ENCODE measurements around the gene KLF18. TPM values are rescaled to one million over a fixed set of nuclear protein-coding genes. Genes with fewer than 3 reads are reported as not detected.

KLF18 gene
- total RNA-seq, 2 donors from 2014 or later = not detected

GRCh38 chr1:44113095-44113609 lies 28.3 kb downstream of the KLF18 start:
- DNase-seq (no peak), ATAC-seq (no peak)
- Mint-ChIP-seq H3K27ac (no peak overlapping the region), H3K4me1 (no peaks in the 10 kb centered on the region), H3K4me3 (no peak overlapping the region), H3K36me3 (ENCODE audit: low read depth) (peaks cover 4% of the 10 kb centered on the region), H3K27me3 (peaks cover 37% of the 10 kb centered on the region)
- H3K9me3 ChIP-seq (ENCODE audit: control insufficient read depth, low read length, poor library complexity, severe bottlenecking) = no peaks in the 10 kb centered on the region

DNA sequence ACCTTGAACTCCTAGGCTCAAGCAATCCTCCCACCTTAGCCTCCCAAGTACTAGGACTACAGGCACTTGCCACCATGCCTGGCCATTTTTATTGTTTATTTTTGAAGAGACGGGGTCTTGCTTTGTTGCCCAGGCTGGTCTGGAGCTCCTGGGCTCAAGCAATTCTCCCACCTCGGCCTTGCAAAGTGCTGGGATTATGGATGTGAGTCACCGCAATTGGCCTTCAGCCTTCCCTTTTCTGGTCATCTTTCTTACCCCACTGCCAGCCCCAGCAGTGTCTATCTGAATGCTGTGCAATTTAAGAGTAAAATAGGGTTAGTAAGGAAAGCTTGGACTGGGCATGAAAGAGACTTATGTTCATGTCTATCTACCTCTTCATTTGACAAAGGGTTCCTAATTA lies 28.9 kb downstream of the KLF18 start:
- no peaks in the 10 kb centered on the region for H3K4me1 Mint-ChIP-seq
- no peaks in the 10 kb centered on the region for H3K36me3 Mint-ChIP-seq (ENCODE audit: low read depth)
- H3K9me3 ChIP-seq (ENCODE audit: control insufficient read depth, low read length, poor library complexity, severe bottlenecking) = no peaks in the 10 kb centered on the region
- no peak overlapping the region for H3K27ac Mint-ChIP-seq
- peaks cover 35% of the 10 kb centered on the region for H3K27me3 Mint-ChIP-seq
- no peak overlapping the region for H3K4me3 Mint-ChIP-seq
- DNase-seq (no peak), ATAC-seq (no peak)

DNA sequence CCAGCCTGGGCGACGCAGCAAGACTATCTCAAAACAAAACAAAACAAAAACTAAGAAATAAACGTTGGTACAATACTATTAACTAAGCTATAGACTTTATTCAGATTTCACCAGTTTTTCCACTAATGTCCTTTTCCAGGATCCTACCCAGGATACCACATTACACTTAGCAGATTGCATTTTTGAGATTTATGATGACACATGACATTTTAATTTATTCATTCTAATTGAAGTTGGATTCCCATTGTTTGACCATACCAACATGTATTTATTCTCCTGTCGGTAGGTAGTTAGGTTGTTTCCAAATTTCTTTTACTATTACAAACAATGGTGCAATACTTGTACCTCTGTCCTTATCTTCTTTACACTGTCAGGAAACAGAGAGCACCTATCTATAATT lies 29.6 kb downstream of the KLF18 start:
- H3K27ac Mint-ChIP-seq = no peak overlapping the region
- H3K36me3 Mint-ChIP-seq (ENCODE audit: low read depth) = no peaks in the 10 kb centered on the region
- H3K4me1 Mint-ChIP-seq = no peaks in the 10 kb centered on the region
- H3K4me3 Mint-ChIP-seq = no peak overlapping the region
- peaks cover 40% of the 10 kb centered on the region for H3K27me3 Mint-ChIP-seq
- DNase-seq (no peak), ATAC-seq (no peak)
- no peaks in the 10 kb centered on the region for H3K9me3 ChIP-seq (ENCODE audit: control insufficient read depth, low read length, poor library complexity, severe bottlenecking)

DNA sequence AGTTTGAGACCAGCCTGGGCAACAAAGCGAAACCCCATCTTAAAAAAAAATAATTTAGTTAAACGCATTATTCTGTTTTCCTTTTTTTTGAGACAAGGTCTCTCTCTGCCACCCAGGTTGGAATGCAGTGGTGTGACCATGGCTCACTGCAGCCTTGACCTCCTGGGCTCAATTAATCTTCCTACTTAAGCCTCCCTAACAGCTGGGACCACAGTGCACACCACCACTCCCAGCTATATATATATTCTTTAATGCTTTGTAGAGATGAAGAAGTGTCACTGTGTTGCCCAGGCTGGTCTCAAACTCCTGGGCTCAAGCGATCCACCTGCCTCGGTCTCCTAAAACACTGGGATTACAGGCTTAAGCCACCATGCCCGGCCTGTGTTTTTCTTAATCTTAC lies 30.5 kb downstream of the KLF18 start:
- H3K4me1 Mint-ChIP-seq = no peaks in the 10 kb centered on the region
- ATAC-seq (no peak), DNase-seq (no peak)
- no peak overlapping the region for H3K4me3 Mint-ChIP-seq
- H3K27ac Mint-ChIP-seq = no peak overlapping the region
- H3K9me3 ChIP-seq (ENCODE audit: control insufficient read depth, low read length, poor library complexity, severe bottlenecking) = no peaks in the 10 kb centered on the region
- H3K36me3 Mint-ChIP-seq (ENCODE audit: low read depth) = no peaks in the 10 kb centered on the region
- peaks cover 49% of the 10 kb centered on the region for H3K27me3 Mint-ChIP-seq

DNA sequence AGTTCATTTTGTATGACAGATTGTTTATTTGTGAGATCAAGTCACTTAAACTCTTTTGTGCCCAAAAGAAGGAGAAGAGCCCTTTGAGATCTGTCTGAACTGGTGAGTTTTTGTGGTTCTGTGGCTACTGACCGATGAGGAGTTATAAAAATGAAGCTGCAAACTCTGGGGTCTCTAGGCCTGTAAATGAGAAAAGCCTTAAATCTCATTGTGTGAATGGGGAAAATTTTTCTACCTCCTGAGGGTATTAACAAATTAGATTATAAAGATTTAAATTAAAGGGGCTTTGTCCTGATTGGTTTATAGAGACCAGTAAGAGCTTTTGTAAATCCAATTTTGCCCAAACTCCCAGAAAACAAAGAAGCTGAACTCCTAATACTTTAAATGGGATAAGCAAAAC lies 32.5 kb downstream of the KLF18 start:
- DNase-seq (no peak), ATAC-seq (no peak)
- H3K27ac Mint-ChIP-seq = no peak overlapping the region
- H3K4me3 Mint-ChIP-seq = no peak overlapping the region
- peaks cover 63% of the 10 kb centered on the region for H3K27me3 Mint-ChIP-seq
- no peaks in the 10 kb centered on the region for H3K36me3 Mint-ChIP-seq (ENCODE audit: low read depth)
- H3K4me1 Mint-ChIP-seq = peaks cover 2% of the 10 kb centered on the region
- no peaks in the 10 kb centered on the region for H3K9me3 ChIP-seq (ENCODE audit: control insufficient read depth, low read length, poor library complexity, severe bottlenecking)

- no peak for ATAC-seq
- Mint-ChIP-seq H3K4me1 (peaks cover 2% of the 10 kb centered on the region), H3K27ac (no peak overlapping the region), H3K36me3 (ENCODE audit: low read depth) (no peaks in the 10 kb centered on the region), H3K4me3 (no peak overlapping the region), H3K27me3 (peaks cover 61% of the 10 kb centered on the region)
- no peaks in the 10 kb centered on the region for H3K9me3 ChIP-seq (ENCODE audit: control insufficient read depth, low read length, poor library complexity, severe bottlenecking)
- no peak for DNase-seq
Measured at GRCh38 chr1:44108241-44108640, 33.2 kb downstream of the KLF18 start.

DNA sequence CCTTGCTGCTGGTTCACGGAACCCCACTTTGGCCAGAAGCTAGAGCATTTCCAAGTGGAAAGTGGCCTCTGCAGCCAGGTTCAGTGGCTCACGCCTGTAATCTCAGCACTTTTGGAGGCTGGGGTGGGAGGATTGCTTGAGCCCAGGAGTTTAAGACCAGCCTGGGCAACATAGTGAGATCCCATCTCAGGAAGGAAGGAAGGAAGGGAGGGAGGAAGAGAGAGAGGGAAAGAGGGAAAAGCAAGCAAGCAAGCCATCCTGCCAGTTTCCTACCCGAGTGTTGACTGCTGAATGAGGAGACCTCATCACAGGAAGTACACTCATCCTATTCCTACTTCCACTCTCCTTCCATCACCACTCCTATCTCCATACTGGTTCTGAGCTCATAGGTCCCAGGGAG lies 35.6 kb downstream of the KLF18 start:
- H3K4me3 Mint-ChIP-seq = no peak overlapping the region
- ATAC-seq (no peak), DNase-seq (no peak)
- H3K27ac Mint-ChIP-seq = no peak overlapping the region
- H3K4me1 Mint-ChIP-seq = peaks cover 2% of the 10 kb centered on the region
- peaks cover 2% of the 10 kb centered on the region for H3K36me3 Mint-ChIP-seq (ENCODE audit: low read depth)
- H3K27me3 Mint-ChIP-seq = peaks cover 50% of the 10 kb centered on the region
- no peaks in the 10 kb centered on the region for H3K9me3 ChIP-seq (ENCODE audit: control insufficient read depth, low read length, poor library complexity, severe bottlenecking)

GRCh38 chr1:44103270-44104131 lies 37.9 kb downstream of the KLF18 start:
- peaks cover 46% of the 10 kb centered on the region for H3K27me3 Mint-ChIP-seq
- H3K27ac Mint-ChIP-seq = no peak overlapping the region
- H3K36me3 Mint-ChIP-seq (ENCODE audit: low read depth) = peaks cover 2% of the 10 kb centered on the region
- ATAC-seq (no peak), DNase-seq (no peak)
- H3K4me1 Mint-ChIP-seq = peaks cover 2% of the 10 kb centered on the region
- no peak overlapping the region for H3K4me3 Mint-ChIP-seq
- no peaks in the 10 kb centered on the region for H3K9me3 ChIP-seq (ENCODE audit: control insufficient read depth, low read length, poor library complexity, severe bottlenecking)

DNA sequence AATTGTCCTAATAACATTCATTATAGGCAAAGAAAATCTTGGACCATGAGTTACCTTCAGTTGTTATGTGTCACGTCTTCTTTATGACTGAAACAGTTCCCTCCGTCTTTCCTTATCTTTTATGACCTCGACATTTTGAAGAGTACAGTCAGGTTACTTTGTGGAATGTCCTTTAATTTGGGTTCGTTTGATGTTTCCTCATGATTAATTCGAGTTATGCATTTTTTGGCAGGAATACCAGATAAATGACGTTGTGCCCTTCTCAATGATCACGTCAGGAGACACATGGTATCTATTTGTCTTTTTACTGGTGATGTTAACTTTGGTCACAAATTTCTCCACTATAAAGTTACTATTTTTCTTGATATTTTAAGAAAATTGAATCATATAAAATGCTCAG lies 40.1 kb downstream of the KLF18 start:
- H3K4me1 Mint-ChIP-seq = peaks cover 2% of the 10 kb centered on the region
- H3K36me3 Mint-ChIP-seq (ENCODE audit: low read depth) = peaks cover 2% of the 10 kb centered on the region
- DNase-seq = no peak
- H3K4me3 Mint-ChIP-seq = no peak overlapping the region
- no peak for ATAC-seq
- no peak overlapping the region for H3K27ac Mint-ChIP-seq
- H3K27me3 Mint-ChIP-seq = peaks cover 28% of the 10 kb centered on the region
- no peaks in the 10 kb centered on the region for H3K9me3 ChIP-seq (ENCODE audit: control insufficient read depth, low read length, poor library complexity, severe bottlenecking)

- no peaks in the 10 kb centered on the region for H3K9me3 ChIP-seq (ENCODE audit: control insufficient read depth, low read length, poor library complexity, severe bottlenecking)
- Mint-ChIP-seq H3K27ac (no peak overlapping the region), H3K36me3 (ENCODE audit: low read depth) (peaks cover 2% of the 10 kb centered on the region), H3K27me3 (peaks cover 19% of the 10 kb centered on the region), H3K4me3 (no peak overlapping the region), H3K4me1 (peaks cover 2% of the 10 kb centered on the region)
- no peak for ATAC-seq
- DNase-seq = no peak
Measured at GRCh38 chr1:44100183-44100868, 41.1 kb downstream of the KLF18 start.

DNA sequence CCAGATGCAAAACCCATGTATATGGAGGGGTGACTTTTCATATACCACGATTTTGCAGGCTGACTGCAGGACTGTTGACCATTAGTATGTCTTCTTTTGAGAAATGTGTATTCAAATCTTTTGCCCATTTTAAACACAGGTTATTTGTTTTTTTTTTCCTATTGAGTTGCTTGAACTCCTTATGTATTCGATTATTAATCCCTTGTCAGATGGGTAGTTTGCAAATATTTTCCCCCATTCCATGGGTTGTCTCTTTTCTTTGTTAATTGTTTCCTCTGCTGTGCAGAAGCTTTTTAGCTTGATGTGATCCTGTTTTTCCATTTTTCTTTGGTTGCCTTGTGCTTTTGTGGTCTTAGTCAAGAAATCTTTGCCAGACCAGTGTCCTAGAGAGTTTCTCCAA lies 47.4 kb downstream of the KLF18 start:
- Mint-ChIP-seq H3K4me3 (no peak overlapping the region), H3K27me3 (peaks cover 21% of the 10 kb centered on the region), H3K27ac (no peak overlapping the region), H3K4me1 (peaks cover 3% of the 10 kb centered on the region), H3K36me3 (ENCODE audit: low read depth) (peaks cover 2% of the 10 kb centered on the region)
- H3K9me3 ChIP-seq (ENCODE audit: control insufficient read depth, low read length, poor library complexity, severe bottlenecking) = no peaks in the 10 kb centered on the region
- DNase-seq (no peak), ATAC-seq (no peak)

- DNase-seq (no peak), ATAC-seq (no peak)
- H3K36me3 Mint-ChIP-seq (ENCODE audit: low read depth) = peaks cover 6% of the 10 kb centered on the region
- H3K4me1 Mint-ChIP-seq = peaks cover 3% of the 10 kb centered on the region
- peaks cover 42% of the 10 kb centered on the region for H3K27me3 Mint-ChIP-seq
- no peak overlapping the region for H3K27ac Mint-ChIP-seq
- H3K9me3 ChIP-seq (ENCODE audit: control insufficient read depth, low read length, poor library complexity, severe bottlenecking) = no peaks in the 10 kb centered on the region
- no peak overlapping the region for H3K4me3 Mint-ChIP-seq
Measured at GRCh38 chr1:44090429-44091252, 50.8 kb downstream of the KLF18 start.
